HepG2 (cell line): ENCODE measurements around the gene SULT2B1. TPM values are rescaled to one million over a fixed set of nuclear protein-coding genes. Genes with fewer than 3 reads are reported as not detected.

Source experiments
- CEBPB ChIP-seq: IDR thresholded peaks from 2 replicates; pipeline ENCODE4 v1.6.1; 2011; ENCODE audit warnings: low read depth, low read length, improper control_type of control experiment, borderline replicate concordance
- CREM ChIP-seq, 2 experiments: sonication (generic) in 1 of 2; formaldehyde crosslinking in 1 of 2; IDR thresholded peaks; 2 replicates each; pipeline versions ENCODE4 v1.4.0 to v1.6.1; 2016 to 2020; ENCODE audit warnings: antibody characterized with exemption in 1 of 2, mild to moderate bottlenecking in 1 of 2, missing genetic modification reagents in 1 of 2
- KDM3A ChIP-seq: IDR thresholded peaks from 2 replicates; pipeline ENCODE4 v1.6.1; 2018; ENCODE audit warnings: low read depth, missing compliant biosample characterization
- RBAK ChIP-seq: sonication (generic); formaldehyde crosslinking; IDR thresholded peaks from 2 replicates; pipeline ENCODE4 v1.5.1; 2020; ENCODE audit warnings: mild to moderate bottlenecking, missing genetic modification reagents
- TOE1 ChIP-seq: sonication (generic); formaldehyde crosslinking; IDR thresholded peaks from 2 replicates; pipeline ENCODE4 v1.4.0; 2020; ENCODE audit warnings: mild to moderate bottlenecking, missing genetic modification reagents
- ZNF263 ChIP-seq: sonication (generic); formaldehyde crosslinking; IDR thresholded peaks from 2 replicates; pipeline ENCODE4 v1.4.0; 2020; ENCODE audit warnings: missing genetic modification reagents
- ZNF30 ChIP-seq: sonication (generic); formaldehyde crosslinking; IDR thresholded peaks from 2 replicates; pipeline ENCODE4 v1.5.0; 2020; ENCODE audit warnings: mild to moderate bottlenecking, missing genetic modification reagents
- ZNF326 ChIP-seq: sonication (generic); formaldehyde crosslinking; IDR thresholded peaks from 2 replicates; pipeline ENCODE4 v1.4.0; 2020; ENCODE audit warnings: missing genetic modification reagents, borderline replicate concordance
- ZNF746 ChIP-seq: sonication (generic); formaldehyde crosslinking; IDR thresholded peaks from 2 replicates; pipeline ENCODE4 v1.8.0; 2022; ENCODE audit warnings: mild to moderate bottlenecking, missing genetic modification reagents
- polyA plus RNA-seq, 8 experiments: library from polyadenylated mRNA; depleted of rRNA in 3 of 8; stranded (reverse) in 7 of 8; unstranded in 1 of 8; fragments of >200 nt; fragmentation: Illumina TruSeq in 4 of 8; extraction: Trizol in 4 of 8; gene quantifications; 2 replicates each; pipeline versions ENCODE4 v1.2.1 to v1.2.3, GENCODE V29; 2011 to 2016; ENCODE audit warnings: low read depth in 4 of 8, missing spikeins in 1 of 8, mixed read lengths in 1 of 8; ENCODE audit not compliant: insufficient read depth in 1 of 8
- total RNA-seq, 5 experiments: library from RNA; depleted of rRNA; stranded (reverse); fragments of >200 nt; fragmentation: Illumina TruSeq; extraction: Trizol; gene quantifications; 2 replicates each; pipeline ENCODE4 v1.2.3, GENCODE V29; 2016; ENCODE audit warnings: low read depth in 1 of 5
- TF ChIP-seq, protein P1 (sequence below): sonication (generic); formaldehyde crosslinking; IDR thresholded peaks from 2 replicates; pipeline ENCODE4 v1.4.0; 2020; ENCODE audit warnings: missing genetic modification reagents
- TF ChIP-seq, protein P2 (sequence below), 2 experiments: fragments of 450-650 bp in 1 of 2; sonication (generic) in 1 of 2; formaldehyde crosslinking; IDR thresholded peaks; 2 replicates each; pipeline versions ENCODE4 v1.5.0 to v1.8.0; 2020 to 2022; ENCODE audit warnings: mild to moderate bottlenecking in 1 of 2, missing genetic modification reagents in 1 of 2
- TF ChIP-seq, protein P3 (sequence below): sonication (generic); formaldehyde crosslinking; IDR thresholded peaks from 2 replicates; pipeline ENCODE4 v1.4.0; 2020; ENCODE audit warnings: low read depth, missing genetic modification reagents
- TF ChIP-seq, protein P4 (sequence below): sonication (generic); formaldehyde crosslinking; IDR thresholded peaks from 2 replicates; pipeline ENCODE4 v1.5.0; 2020; ENCODE audit warnings: mild to moderate bottlenecking, missing genetic modification reagents
- TF ChIP-seq, protein P5 (sequence below): sonication (generic); formaldehyde crosslinking; IDR thresholded peaks from 2 replicates; pipeline ENCODE4 v1.5.1; 2020; ENCODE audit warnings: mild to moderate bottlenecking, missing genetic modification reagents, moderate library complexity

Gene SULT2B1
- total and polyA plus RNA-seq, 2 of the 13 experiments (the other 11 are each of a cell fraction or from before 2014, with no cell fraction given), result 0.13 TPM; not detected in 1

DNA sequence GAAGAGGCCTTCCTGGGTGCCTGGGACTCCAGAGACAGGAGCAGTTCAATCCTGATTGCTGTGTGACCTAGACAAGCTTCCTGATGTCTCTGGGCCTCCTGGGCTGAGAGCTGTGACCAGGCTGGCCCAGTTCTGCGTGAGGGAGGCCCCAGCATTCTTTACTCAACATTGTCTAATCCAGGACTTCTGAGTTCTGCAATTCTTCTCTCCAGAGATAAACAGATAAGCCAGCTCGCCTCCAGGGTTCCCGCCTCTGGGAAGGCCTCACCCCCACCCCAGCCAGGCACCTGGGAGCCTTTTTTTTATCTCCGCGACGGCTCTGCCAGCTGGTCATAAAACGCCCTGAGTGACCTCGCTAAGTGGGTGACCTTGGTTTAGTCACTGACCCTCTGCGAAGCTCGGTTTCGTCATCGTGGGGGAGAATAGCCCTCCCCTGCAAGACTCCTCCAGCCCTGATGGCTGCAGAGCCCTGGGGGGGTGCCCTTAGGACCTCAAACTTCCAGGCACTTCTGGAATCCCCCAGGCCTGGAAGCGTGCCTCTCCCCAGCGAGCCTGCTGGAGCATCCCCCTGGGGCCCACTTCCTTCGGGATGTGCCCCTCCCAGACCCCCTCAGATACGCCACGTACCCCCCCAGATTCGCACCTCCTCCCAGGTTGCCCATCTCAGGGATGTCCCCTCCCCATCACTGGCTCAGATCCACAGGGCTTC lies 1.9 kb downstream of the SULT2B1 start (continued):
- TF ChIP-seq, protein P1, sequence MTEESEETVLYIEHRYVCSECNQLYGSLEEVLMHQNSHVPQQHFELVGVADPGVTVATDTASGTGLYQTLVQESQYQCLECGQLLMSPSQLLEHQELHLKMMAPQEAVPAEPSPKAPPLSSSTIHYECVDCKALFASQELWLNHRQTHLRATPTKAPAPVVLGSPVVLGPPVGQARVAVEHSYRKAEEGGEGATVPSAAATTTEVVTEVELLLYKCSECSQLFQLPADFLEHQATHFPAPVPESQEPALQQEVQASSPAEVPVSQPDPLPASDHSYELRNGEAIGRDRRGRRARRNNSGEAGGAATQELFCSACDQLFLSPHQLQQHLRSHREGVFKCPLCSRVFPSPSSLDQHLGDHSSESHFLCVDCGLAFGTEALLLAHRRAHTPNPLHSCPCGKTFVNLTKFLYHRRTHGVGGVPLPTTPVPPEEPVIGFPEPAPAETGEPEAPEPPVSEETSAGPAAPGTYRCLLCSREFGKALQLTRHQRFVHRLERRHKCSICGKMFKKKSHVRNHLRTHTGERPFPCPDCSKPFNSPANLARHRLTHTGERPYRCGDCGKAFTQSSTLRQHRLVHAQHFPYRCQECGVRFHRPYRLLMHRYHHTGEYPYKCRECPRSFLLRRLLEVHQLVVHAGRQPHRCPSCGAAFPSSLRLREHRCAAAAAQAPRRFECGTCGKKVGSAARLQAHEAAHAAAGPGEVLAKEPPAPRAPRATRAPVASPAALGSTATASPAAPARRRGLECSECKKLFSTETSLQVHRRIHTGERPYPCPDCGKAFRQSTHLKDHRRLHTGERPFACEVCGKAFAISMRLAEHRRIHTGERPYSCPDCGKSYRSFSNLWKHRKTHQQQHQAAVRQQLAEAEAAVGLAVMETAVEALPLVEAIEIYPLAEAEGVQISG (CRISPR knock-in tag), result 0 out of 2 replicates have a peak, but pooled peaks have one; percentile 18
- TF ChIP-seq KDM3A (no peak), ZNF326 (CRISPR knock-in tag) (no peak), ZNF263 (CRISPR knock-in tag) (0 out of 2 replicates have a peak, but pooled peaks have one; percentile 31), CEBPB (peak; percentile 62; the same call in 1 of the 2 replicates), TOE1 (no peak), ZNF30 (CRISPR knock-in tag) (no peak), CREM (IDR thresholded peaks at IDR 0.05) (0 out of 2 replicates have a peak, but pooled peaks have one; percentile 18), CREM (CRISPR knock-in tag; IDR thresholded peaks at IDR 0.05) (no peak), RBAK (CRISPR knock-in tag) (no peak), ZNF746 (no peak)
- TF ChIP-seq, protein P2, sequence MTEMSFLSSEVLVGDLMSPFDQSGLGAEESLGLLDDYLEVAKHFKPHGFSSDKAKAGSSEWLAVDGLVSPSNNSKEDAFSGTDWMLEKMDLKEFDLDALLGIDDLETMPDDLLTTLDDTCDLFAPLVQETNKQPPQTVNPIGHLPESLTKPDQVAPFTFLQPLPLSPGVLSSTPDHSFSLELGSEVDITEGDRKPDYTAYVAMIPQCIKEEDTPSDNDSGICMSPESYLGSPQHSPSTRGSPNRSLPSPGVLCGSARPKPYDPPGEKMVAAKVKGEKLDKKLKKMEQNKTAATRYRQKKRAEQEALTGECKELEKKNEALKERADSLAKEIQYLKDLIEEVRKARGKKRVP (CRISPR knock-in tag; IDR thresholded peaks at IDR 0.05), result peak in 1 of 2 experiments; percentile 69; a peak in 2 of 4 replicates
- TF ChIP-seq, protein P3, sequence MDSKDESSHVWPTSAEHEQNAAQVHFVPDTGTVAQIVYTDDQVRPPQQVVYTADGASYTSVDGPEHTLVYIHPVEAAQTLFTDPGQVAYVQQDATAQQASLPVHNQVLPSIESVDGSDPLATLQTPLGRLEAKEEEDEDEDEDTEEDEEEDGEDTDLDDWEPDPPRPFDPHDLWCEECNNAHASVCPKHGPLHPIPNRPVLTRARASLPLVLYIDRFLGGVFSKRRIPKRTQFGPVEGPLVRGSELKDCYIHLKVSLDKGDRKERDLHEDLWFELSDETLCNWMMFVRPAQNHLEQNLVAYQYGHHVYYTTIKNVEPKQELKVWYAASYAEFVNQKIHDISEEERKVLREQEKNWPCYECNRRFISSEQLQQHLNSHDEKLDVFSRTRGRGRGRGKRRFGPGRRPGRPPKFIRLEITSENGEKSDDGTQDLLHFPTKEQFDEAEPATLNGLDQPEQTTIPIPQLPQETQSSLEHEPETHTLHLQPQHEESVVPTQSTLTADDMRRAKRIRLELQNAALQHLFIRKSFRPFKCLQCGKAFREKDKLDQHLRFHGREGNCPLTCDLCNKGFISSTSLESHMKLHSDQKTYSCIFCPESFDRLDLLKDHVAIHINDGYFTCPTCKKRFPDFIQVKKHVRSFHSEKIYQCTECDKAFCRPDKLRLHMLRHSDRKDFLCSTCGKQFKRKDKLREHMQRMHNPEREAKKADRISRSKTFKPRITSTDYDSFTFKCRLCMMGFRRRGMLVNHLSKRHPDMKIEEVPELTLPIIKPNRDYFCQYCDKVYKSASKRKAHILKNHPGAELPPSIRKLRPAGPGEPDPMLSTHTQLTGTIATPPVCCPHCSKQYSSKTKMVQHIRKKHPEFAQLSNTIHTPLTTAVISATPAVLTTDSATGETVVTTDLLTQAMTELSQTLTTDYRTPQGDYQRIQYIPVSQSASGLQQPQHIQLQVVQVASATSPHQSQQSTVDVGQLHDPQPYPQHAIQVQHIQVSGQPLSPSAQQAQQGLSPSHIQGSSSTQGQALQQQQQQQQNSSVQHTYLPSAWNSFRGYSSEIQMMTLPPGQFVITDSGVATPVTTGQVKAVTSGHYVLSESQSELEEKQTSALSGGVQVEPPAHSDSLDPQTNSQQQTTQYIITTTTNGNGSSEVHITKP (CRISPR knock-in tag), result no peak
- TF ChIP-seq, protein P4, sequence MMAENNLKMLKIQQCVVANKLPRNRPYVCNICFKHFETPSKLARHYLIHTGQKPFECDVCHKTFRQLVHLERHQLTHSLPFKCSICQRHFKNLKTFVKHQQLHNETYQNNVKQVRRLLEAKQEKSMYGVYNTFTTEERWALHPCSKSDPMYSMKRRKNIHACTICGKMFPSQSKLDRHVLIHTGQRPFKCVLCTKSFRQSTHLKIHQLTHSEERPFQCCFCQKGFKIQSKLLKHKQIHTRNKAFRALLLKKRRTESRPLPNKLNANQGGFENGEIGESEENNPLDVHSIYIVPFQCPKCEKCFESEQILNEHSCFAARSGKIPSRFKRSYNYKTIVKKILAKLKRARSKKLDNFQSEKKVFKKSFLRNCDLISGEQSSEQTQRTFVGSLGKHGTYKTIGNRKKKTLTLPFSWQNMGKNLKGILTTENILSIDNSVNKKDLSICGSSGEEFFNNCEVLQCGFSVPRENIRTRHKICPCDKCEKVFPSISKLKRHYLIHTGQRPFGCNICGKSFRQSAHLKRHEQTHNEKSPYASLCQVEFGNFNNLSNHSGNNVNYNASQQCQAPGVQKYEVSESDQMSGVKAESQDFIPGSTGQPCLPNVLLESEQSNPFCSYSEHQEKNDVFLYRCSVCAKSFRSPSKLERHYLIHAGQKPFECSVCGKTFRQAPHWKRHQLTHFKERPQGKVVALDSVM (CRISPR knock-in tag), result no peak
- TF ChIP-seq, protein P5, sequence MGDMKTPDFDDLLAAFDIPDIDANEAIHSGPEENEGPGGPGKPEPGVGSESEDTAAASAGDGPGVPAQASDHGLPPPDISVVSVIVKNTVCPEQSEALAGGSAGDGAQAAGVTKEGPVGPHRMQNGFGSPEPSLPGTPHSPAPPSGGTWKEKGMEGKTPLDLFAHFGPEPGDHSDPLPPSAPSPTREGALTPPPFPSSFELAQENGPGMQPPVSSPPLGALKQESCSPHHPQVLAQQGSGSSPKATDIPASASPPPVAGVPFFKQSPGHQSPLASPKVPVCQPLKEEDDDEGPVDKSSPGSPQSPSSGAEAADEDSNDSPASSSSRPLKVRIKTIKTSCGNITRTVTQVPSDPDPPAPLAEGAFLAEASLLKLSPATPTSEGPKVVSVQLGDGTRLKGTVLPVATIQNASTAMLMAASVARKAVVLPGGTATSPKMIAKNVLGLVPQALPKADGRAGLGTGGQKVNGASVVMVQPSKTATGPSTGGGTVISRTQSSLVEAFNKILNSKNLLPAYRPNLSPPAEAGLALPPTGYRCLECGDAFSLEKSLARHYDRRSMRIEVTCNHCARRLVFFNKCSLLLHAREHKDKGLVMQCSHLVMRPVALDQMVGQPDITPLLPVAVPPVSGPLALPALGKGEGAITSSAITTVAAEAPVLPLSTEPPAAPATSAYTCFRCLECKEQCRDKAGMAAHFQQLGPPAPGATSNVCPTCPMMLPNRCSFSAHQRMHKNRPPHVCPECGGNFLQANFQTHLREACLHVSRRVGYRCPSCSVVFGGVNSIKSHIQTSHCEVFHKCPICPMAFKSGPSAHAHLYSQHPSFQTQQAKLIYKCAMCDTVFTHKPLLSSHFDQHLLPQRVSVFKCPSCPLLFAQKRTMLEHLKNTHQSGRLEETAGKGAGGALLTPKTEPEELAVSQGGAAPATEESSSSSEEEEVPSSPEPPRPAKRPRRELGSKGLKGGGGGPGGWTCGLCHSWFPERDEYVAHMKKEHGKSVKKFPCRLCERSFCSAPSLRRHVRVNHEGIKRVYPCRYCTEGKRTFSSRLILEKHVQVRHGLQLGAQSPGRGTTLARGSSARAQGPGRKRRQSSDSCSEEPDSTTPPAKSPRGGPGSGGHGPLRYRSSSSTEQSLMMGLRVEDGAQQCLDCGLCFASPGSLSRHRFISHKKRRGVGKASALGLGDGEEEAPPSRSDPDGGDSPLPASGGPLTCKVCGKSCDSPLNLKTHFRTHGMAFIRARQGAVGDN (CRISPR knock-in tag), result peak; percentile 39
